GM19463 (cell line): ENCODE measurements around the gene CRYGB.
"Not testable (repeated sequence)": the region's sequence is repeated elsewhere in the genome, so short reads cannot be mapped to it uniquely, and the experiment has no call there.

ENCODE experiments used
- ATAC-seq: cut with Tn5 transposase; IDR thresholded peaks from one replicate; pipeline ENCODE4 v1.9.1; 2021; ENCODE audit warnings: mild to moderate bottlenecking, moderate library complexity; ENCODE audit not compliant: unreplicated experiment

CRYGB gene

GRCh38 chr2:208150956-208151355, 5.0 kb upstream of the CRYGB start:
- no peak for ATAC-seq

GRCh38 chr2:208150094-208150493, 4.1 kb upstream of the CRYGB start:
- ATAC-seq: no peak

- no peak for ATAC-seq
These were observed 2.8 kb upstream of the CRYGB start for GRCh38 chr2:208148803-208149202.

GRCh38 chr2:208147759-208148158, 1.8 kb upstream of the CRYGB start:
- no peak for ATAC-seq

GRCh38 chr2:208147008-208147407, 1.1 kb upstream of the CRYGB start:
- ATAC-seq: no peak

GRCh38 chr2:208142925-208143799, 2.8 kb downstream of the CRYGB start:
- ATAC-seq: no peak

GRCh38 chr2:208142240-208142924, 3.6 kb downstream of the CRYGB start:
- ATAC-seq: no peak

- ATAC-seq: no peak
These were observed 6.5 kb downstream of the CRYGB start for GRCh38 chr2:208139447-208139846.

GRCh38 chr2:208138334-208138733, 7.6 kb downstream of the CRYGB start:
- not testable (repeated sequence) for ATAC-seq

- ATAC-seq: no peak
These were observed 9.3 kb downstream of the CRYGB start for GRCh38 chr2:208136716-208137094.

- no peak for ATAC-seq
These were observed 9.9 kb downstream of the CRYGB start for GRCh38 chr2:208135794-208136715.

- peak; percentile 70 for ATAC-seq
These were observed 10.9 kb downstream of the CRYGB start for GRCh38 chr2:208134928-208135586.

- ATAC-seq: no peak
These were observed 15.2 kb downstream of the CRYGB start for GRCh38 chr2:208130712-208131110.

- ATAC-seq: no peak
These were observed 15.9 kb downstream of the CRYGB start, which contains the start of gene CRYGC for GRCh38 chr2:208129744-208130711. CRYGC (minus strand) TSS chr2:208129828; CDS start chr2:208129792, 36 bp downstream.

GRCh38 chr2:208128136-208128535, 17.8 kb downstream of the CRYGB start:
- ATAC-seq: no peak

GRCh38 chr2:208127090-208127489, 18.9 kb downstream of the CRYGB start:
- no peak for ATAC-seq

- no peak for ATAC-seq
These were observed 20.7 kb downstream of the CRYGB start for GRCh38 chr2:208125251-208125650.

- ATAC-seq: not testable (repeated sequence)
These were observed 21.8 kb downstream of the CRYGB start, which contains the start of gene CRYGD for GRCh38 chr2:208124013-208124715. CRYGD (minus strand) TSS chr2:208124524; CDS start chr2:208124473, 51 bp downstream.

GRCh38 chr2:208122248-208122647, 23.7 kb downstream of the CRYGB start:
- ATAC-seq: no peak
